Activated T-cell treated with anti-CD3 and anti-CD28 coated beads for 4 hours (primary cell): ENCODE measurements around the gene ATP13A1.

Source experiments
- DNase-seq: peaks from one replicate; pipeline ENCODE4 v3.0.0-alpha.2; 2020

The ATP13A1 gene

DNA sequence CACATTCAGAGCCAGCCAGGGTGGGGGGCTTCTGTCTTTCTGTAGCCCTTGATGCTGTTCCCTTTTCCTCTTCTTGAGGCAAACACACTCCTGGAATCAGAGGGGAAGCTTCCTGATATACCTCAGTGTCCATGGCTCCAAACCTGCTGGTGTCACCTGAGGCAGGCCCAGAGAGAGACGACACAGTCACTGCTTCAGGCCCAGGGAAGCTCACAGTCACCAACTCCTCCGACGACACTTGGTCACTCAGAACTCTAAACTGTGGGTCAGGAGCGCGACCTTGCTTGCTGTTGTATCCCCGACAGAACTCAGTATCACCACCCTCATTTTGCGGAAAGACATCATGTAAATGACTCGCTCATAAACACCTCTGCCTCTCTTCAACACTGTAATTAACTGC, 1.1 kb downstream of the ATP13A1 start:
- DNase-seq: no peak

DNA sequence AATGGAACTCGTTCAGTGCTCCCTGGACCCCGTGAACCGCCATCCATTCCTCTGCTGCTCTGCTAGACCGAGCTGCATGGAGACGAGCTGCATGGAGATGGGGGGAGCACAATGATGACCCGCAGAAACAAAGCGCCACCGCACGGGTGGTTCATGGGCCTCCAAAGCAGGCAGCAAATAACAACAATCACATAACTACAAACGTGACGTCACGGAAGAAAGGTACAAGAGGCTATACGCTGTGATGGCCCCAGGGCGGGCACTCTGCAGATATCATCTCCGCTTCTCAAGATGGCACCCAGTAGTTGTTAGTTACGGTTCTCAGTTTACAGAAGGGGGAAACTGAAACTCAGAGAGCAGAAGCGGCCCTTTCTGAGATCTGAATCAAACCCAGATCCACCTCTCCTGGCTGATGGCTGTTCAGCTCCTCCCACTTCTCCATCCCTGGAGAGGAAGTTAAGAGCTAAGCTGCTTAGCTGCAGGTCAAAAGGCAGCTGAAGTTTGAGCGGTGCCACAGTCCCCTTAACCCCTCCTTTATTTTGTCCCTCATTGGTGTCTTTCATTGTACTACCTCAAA, 1.7 kb downstream of the ATP13A1 start:
- no peak for DNase-seq

DNA sequence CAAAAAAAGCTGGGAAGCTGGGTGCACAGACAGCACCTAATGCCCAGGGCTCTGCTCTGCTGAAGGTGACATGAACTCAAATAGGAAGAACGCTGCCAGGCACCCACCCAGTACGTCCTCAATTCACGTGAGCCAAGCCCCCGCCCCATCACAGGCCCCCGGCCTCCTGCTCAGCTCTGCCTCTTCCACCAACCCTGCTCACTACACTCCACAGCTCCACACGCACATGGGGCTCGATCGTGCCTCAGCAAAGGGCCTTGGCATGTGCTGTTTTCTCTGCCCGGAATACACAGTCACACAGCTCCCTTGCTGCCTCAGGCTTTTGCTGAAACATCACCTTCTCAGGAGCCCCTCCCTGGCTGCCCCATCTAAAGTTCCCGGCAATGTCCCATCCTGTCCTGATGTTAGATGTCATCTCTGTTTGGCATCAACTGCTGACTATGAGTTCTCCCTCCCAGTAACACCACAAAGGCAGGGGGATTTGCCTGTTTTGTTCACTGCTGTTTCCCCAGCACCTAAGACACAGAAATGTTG, 2.3 kb downstream of the ATP13A1 start:
- no peak for DNase-seq

DNA sequence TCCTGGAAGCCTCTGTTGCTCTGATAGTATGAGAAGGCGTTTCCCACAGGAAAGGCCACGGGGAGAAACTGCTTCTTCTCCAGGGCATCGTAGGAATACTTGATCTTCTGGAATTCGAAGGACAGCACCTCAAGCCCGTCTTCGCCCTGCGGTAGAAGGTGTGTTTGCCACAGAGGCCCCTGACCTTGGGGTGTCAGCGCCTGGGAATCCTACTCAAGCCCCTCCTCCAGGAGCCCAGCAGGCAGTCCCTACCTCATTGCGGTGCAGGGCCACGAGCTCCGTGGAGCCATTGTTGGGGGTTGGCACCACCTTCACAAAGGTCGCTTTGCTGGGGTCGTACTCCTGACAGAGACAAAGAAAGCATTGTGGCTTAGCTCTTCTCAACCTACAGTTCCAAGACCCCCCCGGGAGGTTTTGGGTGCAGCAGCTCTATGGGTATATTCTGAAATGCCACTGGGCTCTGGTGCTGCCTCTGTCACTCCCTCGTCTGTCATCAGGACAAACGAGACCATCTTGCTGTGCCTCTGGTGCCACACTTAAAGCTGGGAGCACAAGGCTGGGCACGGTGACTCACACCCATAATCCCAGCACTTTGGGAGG, 3.7 kb downstream of the ATP13A1 start:
- DNase-seq: no peak

DNA sequence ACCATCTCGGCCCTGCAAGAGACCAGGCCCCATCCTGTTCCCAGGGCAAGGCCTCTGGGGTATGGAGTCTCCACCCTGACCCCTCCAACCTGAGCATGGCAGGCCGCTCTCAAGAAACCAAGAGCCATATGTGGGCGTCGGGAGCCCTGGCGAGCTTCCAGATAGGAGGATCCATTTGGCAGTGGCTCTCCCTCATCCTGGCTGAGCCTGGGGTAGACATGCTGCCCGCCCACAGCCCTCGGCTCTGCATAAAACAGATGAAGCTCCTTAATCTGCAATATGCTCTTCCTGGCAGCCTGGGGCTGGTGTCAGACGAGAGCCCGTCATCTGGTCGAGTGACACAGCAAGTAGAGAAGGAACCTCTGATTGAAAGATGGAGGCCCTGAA, 6.1 kb downstream of the ATP13A1 start:
- no peak for DNase-seq

DNA sequence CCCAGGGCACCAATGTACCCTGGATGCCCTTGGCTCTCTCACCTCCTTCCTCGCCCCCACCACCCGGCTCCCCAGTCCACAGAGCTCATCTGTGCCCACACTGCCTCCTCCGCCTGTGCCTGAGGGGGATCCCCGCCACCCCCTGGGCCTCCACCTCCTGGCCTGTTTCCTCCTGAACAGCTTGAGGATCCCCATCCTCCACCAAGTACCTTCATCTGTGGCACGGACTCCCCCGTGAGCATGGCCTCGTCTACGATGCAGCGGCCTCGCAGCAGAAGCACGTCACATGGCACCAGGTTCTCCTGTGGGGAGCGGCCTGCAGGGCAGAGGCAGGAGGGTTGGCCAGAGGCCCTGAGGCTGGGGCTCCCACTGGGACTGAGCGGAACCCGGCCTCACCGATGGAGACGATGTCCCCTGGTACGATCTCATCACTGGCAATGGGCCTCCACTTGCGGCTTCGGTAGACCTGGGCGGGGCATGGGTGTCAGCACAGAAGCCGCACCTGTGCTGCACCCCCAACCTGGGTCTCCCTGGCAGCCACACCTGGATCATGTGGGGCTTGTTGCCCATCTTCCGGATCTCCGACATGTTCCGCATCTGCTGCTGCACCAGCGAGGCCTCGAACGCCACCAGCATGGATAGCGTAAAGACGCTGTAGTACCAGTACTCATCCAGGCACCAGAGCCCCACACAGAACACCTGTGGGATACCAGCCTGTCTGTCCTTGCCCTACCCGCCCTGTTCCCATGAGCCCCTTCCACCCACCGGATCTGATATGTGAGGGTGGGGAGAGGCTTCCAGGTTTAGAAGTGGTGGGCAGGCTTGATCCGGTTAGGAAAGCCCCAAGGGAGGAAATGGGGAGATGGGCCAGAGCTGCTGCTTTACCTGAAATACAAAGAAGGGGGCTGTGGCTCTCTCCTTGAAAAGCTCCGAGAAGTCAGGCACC, 6.8 kb downstream of the ATP13A1 start:
- no peak for DNase-seq

DNA sequence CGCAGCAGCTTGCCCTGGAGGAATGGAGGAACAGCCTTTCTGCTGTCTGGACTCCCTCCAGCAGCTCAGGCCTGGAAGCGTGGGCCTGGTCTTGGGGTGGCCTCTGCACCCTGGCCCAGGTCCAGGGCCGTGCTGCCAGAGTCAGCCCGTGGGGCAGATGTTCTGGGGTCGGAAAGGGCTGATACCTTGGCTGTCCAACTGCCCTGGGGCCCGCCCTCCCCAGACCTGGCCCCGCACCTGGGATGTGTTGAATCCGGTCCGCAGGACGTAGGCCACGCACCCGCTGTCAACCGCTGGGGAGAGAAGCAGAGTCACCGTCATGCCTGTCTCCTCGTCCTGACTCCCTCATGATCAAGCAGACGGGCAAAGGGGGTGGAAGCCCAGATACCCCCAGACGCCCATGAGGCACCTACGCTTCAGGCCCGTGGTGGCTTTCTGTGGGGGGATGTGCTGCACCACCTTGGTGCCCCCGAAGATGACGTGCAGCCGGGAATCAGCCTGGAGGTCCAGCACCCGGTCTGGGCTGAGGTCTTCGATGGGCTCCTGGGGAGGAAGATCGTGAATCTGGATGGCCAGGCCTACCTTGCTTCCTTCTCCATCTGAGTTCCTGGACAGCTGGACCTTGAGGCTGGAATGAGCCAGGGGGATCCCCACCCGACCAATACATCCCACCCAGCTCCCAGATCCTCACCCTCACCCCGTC, 7.7 kb downstream of the ATP13A1 start:
- no peak for DNase-seq

DNA sequence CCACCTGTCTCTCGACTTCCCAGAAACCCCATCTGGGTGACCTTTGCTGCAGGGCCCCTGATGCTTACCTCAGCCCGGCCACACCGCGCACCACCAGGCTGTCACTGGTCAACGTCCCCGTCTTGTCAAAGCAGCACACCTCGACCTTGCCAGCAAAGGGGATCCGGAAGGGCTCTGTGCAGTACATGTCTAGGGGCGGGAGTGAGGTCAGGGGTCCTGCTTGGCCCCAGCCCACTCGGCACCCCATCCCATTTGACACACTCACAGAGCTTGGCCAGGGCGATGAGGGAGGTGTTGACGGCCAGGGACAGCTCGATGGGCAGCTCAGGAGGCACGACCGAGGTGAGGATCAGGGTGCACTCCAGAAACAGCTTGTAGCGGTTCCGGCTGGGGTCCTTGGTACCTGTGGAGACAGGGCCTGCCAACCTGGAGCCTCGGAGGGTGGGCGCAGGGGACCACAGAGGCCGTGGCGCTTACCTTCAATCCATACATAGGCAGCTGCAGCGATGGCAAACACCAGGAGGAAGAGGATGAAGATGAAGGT, 8.4 kb downstream of the ATP13A1 start:
- no peak for DNase-seq

DNA sequence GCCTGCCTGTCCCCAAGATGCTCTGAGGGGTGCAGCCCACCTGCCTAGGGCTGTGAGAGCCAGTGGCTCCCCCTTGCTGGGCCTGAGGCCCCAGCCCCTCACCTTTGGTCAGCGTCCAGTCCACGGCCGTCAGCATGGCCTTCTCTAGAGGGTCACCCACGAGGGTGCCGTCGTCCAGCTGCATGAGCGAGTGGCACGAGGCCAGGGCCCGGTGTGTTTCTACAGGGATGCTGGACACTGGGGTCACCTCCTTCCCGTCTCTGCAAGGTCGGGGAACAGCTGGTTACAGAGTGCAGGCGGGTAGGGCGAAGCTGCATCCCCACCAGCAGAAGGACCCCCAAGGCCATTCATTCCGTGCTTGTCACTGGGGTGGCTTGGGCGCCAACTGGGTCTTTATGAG, 9.0 kb downstream of the ATP13A1 start:
- DNase-seq: no peak

DNA sequence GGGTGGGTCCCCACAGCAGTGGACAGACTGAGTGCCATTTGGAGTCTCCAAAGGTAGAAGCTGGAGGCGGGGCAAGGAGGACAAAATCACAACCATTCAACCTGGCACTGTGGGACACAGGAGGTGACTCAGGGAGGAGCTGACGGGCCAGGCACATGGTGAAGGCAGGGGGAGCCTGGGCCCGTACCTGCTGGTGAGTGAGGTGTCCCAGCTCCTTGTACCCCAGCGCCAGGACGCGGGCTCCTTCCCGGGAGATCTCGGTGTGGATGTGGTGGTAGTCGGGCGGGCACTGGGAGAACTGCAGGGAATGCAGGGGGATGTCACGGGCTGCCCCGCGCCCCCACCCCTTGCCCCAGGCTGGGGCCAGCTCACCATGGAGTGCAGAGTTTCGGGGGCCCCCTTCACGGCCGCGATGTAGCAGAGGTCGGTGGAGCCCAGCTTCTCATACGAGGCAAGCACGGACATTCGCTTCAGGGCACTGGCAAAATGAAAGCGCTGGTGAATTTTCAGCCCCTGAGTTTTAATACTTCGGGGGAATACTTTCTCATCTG, 9.8 kb downstream of the ATP13A1 start:
- DNase-seq: no peak

DNA sequence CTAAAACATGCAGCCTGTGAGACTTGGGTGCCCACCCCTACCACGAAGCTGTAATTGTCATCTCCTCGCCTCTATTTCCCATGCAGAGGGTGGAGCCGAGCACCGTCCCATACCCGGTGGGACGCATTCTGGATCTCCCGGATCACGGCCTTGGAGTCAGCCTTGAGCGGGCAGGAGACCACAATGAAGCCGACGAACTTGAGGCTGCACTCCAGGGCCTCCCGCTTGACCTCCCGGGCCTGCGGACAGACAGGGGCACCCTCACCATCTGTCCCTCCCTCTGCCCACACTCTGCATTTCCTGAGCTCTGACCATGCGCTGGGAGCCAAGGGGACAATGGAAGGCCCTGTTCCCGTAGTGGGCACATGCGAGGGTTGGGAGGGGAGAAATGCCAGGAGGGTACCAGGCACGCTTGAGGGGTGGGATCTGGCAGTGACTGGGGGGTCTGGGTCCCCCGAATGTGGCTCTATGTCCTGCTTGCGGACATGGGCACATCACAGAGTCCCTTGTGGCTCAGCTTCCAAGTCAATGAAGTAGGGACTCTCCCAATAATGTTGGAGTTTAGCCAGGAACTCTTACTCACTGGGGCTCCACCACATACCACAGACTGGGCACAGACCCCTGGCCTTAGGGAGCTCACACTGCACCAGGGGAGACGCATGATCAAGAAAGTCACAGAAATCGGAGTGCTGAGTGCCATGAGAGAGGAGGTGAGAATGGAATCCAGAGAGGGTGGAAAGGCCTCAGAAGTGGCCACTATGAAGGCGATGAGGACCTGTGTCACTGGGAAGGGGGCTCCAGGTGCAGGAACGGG, 10.8 kb downstream of the ATP13A1 start:
- no peak for DNase-seq

DNA sequence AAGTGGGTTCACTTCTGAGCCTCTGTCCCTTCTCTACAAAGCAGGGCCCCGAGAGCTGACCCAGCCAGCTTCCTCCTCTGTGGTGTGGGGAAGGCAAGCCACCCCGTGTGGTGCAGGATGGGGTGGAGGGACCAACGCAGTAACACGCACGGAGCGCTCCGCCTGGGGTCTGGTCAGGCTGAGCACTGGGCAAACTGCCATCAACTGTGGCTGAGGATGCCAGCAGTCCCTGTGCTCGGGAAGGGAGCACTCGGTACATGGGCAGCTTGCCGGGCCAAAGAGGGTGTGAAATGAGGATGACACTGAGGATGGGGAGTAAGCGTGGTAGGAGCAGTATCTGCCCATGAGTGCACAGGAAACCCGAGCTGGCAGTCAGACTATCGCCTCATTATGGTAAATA, 12.4 kb downstream of the ATP13A1 start:
- no peak for DNase-seq

DNA sequence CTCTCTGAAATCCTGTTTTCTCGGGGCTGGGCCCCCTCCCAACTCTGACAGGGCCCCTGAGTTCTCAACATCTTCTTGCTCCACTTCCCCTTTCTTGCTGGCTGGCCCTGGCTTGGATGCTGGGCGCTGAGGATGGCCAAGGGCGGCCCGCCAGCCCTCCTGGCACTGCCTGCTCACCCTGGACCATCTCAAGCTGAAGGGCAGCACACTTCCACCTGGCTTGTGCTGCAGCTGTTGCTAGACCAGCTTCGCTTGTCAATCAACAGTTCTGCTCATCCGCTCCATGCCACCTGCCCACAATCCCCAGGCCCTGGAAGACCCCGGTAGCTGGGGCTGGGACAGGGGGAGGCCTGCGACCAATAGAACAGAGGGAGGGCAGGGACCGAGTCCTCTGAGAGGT, 13.1 kb downstream of the ATP13A1 start:
- no peak for DNase-seq

DNA sequence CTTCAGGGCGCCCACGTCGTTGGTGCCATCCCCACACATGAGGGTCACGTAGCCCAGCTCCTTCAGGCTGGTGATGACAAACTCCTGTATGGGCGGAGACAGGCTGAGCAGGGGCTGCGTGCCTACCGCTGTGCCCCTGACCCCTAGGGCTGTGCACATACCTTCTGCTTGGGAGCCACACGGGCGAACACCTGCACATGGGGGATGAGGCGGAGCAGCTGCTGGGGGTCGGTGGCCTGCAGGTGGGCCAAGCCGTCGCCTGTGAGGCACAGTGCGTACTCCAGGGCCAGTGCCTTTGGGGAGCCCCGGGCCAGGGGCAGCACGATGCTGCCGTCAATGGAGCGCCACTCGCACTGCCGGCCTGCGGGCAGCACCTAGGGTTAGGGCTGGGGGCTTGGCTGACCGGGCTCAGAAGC, 13.9 kb downstream of the ATP13A1 start:
- DNase-seq: no peak

DNA sequence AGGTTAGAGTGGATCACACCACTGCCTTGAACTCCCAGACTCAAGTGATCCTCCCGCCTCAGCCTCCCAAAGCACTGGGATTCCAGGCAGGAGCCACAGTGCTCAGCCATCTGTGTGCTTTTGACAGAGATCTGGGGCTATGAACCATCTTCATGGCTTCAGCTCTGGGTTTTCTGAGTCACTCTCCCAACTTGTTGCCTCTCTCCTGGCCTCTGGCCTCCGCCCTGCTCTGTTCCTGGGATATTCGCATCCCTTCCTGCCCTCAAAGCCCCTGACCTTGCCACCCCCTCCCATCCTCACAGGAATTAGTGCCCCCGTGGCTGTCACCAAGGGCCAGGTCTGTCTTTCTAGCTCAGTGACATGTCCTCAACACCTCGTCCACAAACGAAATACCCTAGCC, 14.3 kb downstream of the ATP13A1 start:
- no peak for DNase-seq

DNA sequence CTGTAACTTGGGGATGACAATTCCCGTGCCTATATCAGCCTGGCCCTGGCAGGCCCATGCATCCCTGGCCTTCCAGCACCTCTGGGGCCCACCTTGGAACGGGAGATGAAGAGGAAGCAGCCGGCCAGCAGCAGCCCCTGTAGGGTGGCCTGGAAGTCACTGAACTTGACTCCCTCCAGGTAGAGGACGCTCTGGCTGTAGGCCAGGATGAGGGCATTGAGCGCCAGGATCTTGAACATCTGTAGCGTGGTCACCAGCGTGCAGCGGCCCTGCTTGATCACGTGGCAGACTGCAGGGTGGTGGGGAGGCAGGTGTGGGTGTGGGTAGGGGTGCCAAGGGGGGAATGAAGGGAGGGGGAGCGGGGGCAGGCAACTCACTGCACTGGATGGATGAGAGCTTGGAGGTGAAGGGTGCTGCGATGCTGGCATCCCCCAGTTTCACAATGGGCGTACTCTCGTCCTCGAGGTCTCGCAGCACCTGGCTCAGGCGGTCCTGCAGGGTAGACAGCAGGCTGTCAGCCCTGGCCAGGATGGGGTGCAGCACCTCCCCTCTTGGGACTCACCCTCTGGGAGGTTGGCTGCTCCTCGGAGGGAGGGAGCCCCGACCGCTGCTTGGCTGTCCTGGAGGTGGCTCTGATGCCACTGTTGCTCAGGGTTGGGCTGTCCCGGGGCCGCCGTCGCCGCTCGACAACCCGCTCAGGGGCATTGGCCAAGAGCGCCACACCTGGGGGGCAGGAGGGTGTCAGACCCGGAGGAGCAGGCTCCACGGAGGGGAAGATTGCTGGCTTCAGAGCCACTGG, 16.2 kb downstream of the ATP13A1 start:
- DNase-seq: no peak

DNA sequence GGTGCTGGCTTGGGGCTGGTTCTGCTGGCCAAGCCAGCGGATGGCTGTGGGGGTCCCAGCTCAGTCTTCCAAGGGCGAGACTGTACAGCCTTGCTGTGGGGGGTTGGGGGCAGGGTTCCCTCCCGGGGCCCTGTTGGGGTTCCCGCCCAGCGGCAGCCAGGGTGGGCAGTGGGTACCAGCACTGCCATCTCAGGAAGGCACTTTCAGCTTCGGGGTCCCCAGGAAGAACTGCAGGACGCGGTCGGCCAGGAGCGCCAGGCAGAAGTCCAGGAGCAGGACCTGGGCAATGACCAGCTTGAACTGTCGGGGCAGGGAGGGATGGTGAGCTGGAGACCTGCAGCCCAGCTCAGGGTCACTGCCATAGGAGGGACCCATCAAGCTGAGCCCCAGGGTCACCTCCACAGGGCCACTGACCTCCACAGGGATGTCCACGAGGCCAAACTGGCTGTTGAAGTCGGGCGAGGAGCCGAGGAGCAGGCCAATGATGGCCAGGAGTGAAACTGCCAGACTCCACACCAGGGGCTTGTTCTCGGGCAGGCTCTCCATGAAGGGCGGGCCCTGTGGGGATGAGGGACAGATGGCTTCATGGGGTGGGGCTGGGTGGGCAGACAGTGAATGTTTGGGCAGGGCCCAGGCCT, 18.1 kb downstream of the ATP13A1 start:
- no peak for DNase-seq

DNA sequence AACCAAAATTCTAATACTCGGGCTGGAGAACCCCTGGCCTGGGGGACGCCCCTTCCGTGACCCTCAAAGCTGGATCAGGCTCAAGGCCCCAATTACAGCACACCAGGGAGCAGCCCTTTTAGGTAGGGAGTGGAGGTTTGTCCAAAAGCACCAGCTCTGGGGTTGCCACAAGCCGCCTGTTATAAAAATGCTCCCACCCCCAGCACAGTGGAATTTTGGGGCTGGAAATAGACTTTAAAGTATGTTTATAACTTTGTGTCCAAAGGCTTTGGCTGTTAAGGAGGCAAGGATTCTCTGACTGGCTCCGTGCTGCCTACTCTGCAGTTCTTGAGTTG, 19.5 kb downstream of the ATP13A1 start:
- DNase-seq: no peak

DNA sequence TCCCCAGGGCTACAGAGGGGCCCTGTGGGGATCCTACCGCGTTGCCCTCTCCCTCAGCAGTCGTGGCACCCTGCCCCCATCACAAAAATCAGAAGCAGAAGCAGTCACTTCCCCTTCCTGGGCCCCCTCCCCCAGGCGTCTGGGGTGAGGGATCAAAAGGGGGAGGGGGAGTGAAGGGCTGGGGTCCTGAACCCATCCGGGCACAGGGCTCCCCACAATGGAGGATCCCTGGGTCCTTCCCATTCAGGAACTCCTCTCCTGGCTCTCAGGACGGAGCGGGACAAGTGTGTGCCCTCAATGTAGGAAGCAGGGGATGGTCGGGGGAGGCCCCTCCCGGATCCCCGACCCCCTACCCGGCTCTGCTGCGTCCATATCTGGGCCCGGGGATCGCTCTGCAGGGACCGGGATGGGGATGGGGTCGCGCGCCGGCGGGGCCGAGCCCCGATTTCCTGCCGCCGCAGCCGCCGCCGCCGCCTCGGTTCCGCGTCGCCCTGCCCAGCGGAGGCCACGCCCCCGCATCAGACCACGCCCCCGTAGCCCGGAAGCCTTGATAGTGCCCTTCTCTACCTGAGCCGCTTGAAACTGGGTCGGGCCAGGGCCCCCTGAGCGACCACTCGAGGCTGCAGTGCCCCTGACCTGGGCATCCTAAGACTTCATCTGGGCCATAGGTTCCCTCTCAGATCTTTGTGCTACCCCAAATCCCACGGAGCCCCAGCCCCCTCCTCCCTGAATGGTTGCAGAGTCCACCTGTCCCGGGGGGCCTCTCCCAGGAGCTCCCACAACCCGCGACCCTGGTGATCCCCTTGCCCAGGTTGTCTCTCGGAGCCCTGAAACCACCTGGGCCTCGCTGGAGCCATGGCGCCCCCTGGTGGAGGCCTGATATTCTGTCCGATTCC, 20.1 kb downstream of the ATP13A1 start, which contains the start of gene GMIP:
Gene GMIP, minus strand, starts transcription at position 500 of the 896 bp plus-strand sequence. Its CDS starts 128 bp downstream, at position 372.
- DNase-seq: peak; percentile 82
